NOMO-1 treated with DMSO at 0.1 percent for 48 hours (cell line): ENCODE measurements around the gene SNX25.
"Not testable (repeated sequence)": the region's sequence is repeated elsewhere in the genome, so short reads cannot be mapped to it uniquely, and the experiment has no call there.

Source experiments
- DNase-seq: peaks from one replicate; lab custom pipeline; 2025; ENCODE audit not compliant: unreplicated experiment; lab: John Stamatoyannopoulos, UW

Gene SNX25

GRCh38 chr4:185204238-185204910 lies 5.0 kb upstream of the SNX25 start:
- no peak for DNase-seq

DNA sequence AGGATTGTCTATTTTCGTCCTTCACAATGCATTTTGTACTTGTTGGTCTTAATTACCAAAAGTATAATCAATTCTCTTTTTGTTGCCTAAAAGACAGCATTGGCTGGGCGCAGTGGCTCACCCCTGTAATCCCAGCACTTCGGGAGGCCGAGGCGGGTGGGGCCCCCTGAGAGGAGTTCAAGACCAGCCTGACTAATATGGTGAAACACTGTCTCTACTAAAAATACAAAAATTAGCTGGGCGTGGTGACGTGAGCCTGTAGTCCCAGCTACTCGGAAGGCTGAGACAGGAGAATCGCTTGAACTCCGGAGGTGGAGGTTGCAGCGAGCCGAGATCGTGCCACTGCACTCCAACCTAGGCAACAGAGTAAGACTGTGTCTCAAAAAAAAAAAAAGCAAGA lies 4.3 kb upstream of the SNX25 start:
- not testable (repeated sequence) for DNase-seq

DNA sequence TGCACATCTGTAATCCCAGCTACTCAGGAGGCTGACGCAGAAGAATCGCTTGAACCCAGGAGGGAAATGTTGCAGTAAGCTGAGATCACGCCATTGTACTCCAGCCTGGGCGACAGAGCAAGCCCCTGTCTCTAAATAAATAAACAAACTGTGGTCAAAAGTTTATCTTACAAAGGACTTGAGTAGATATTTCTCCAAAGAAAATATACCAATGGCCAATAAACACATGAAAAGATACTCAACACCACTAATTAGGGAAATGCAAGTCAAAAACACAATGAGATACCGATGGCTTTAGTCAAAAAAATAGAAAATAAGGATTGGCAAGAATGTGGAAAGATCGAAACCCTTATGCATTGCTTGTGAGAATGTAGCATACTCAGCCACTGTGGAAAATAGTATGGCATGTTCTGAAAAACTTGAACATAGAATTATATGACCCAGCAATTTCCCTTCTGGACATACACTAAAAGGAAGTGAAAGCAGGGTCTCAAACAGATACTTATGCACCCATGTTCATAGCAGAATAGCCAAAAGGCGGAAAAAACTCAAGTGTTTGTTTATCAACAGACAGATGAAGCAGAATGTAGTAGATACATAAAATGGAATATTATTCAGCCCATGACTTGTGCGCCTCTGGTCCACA lies 3.6 kb upstream of the SNX25 start:
- peak; percentile 74 for DNase-seq

- no peak for DNase-seq
Observed at GRCh38 chr4:185207466-185207865, 1.9 kb upstream of the SNX25 start.

- DNase-seq, result not testable (repeated sequence)
Observed at GRCh38 chr4:185209852-185210101, 379 bp downstream of the SNX25 start.

GRCh38 chr4:185210102-185210981 lies 944 bp downstream of the SNX25 start:
- no peak for DNase-seq

GRCh38 chr4:185211035-185211434 lies 1.6 kb downstream of the SNX25 start:
- DNase-seq, result no peak

DNA sequence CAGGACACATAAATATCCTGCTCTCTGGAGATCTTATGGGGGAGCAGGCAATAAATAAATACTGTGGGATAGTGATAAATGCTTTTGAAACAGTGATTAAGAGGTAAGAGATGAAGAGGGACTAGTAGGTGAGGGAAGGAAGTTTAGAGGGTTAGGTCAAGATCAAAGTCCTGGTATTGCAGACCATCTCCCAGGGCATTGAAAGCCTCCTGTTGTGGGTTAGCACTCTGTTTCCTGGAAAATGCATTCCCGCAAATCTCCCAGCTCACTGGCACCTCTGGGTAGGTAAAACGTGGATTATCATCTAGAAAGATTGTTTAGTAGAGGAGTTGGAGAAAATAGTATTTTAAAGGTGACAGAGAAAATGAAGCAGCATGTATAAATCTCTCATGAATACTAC lies 2.2 kb downstream of the SNX25 start:
- no peak for DNase-seq

DNA sequence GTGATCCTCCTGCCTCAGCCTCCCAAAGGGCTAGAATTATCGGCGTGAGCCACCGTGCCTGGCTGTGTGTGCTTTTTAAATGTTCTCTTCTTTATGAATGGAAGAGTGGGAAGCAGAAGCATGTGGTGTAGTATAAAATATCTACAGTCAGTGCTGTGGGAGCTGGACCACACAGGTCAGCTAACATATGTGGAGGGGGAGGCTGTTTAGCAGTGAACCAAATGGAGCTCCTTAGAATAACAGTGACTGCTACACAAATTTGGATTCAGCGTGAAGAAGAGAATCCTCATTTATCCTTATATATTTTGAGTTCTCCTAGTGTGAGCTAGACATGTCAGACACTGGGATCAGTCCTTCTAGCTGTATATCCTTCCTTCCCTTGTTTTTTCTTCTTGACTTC lies 3.2 kb downstream of the SNX25 start:
- no peak for DNase-seq

- peak; percentile 53 for DNase-seq
Observed at GRCh38 chr4:185213877-185214276, 4.5 kb downstream of the SNX25 start.

- DNase-seq, result no peak
Observed at GRCh38 chr4:185215261-185215660, 5.9 kb downstream of the SNX25 start.

DNA sequence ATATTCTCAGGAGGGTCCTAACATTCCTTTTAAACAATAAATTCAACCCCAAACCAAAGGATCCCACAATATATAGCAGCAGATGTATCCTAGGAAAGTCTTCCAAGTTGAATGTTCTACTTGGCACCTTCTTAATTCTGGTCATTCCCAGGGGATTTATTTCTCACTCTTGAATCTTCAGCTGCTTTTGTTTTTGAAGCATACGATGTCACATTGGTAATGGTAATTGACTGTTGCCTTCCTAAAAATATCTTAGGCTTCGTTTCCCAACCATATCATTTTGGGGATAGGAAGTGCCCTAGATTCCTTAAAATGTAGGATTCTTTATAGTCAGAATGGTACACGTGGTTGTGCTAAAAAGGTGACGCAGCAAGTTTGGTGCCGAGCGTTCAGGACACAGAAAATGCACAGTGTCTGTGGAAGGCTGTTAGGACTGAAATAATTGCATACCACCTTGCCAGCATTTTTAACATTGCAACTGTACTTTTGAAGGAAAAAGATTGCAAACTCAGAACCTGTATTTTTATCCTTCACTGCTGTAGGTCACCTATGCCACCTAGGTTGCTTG lies 8.1 kb downstream of the SNX25 start:
- DNase-seq, result no peak

- no peak for DNase-seq
Observed at GRCh38 chr4:185218312-185218711, 8.9 kb downstream of the SNX25 start.

GRCh38 chr4:185219551-185220344 lies 10.3 kb downstream of the SNX25 start:
- peak; percentile 59 for DNase-seq

DNA sequence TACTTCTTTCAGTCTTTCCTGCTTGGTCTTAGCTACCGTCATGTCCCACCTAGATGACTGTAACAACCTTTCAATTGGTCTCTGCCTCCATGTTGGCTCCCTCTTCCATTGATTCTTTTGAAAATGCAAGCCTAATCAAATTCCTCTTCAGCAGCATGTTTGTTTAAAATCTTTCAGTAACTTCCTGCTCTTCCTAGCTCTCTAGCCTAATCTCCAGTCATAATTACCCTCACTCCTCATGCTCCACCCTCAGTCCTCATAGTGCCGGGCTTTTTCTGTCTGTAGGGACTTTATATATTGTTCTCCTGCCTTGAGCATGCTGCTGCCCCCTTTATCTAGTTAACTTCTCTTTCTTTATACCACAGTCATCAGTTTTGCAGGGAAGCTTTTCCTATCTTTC lies 12.1 kb downstream of the SNX25 start:
- DNase-seq, result no peak

DNA sequence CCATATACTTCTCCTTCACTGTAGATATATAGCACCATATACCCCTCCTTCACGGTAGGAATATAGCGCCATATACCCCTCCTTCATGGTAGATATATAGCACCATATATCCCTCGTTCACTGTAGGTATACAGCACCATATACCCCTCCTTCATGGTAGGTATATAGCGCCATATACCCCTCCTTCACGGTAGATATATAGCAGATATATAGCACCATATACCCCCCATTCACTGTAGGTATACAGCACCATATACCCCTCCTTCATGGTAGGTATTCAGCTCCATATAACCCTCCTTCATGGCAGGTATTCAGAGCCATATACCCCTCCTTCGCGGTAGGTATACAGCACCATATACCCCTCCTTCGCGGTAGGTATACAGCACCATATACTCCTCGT lies 12.5 kb downstream of the SNX25 start:
- no peak for DNase-seq

DNA sequence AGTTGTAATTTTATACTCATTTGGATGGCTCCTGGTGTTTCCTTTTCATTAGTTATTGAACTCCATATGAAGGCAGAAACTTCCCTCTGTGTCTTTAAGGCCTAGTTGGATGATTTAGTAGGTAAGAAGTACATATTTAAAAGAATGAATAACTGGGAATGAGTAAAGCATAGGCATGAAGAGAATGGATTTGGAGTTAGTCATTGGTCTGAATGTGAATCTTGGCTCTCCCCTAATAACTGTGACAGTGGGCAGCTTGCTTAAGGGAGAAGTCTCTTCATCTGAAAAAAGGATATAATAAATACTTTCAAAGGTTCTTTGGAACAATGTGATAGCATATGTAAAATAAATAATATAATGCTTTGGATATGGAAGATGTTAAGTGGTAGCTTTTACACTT lies 13.2 kb downstream of the SNX25 start:
- no peak for DNase-seq

DNA sequence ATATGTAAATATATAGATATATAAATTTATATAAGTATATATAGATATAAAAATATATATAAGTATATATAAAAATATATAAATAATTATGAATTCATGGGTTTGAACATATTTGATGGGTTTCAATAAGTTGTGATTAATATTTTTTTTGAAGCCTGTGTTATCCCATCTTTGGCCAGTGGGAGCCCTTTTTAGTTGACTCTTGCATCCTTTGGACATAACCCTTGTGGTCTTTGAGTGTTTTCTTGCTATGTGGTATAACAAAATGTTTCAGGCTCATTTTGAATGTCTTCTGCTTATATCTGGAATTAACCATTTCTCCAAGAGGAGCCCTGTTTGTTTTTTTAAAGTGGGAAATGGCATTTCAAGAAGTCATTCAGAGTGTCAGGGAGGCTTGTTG lies 15.2 kb downstream of the SNX25 start:
- DNase-seq, result no peak

GRCh38 chr4:185225940-185226339 lies 16.5 kb downstream of the SNX25 start:
- no peak for DNase-seq

DNA sequence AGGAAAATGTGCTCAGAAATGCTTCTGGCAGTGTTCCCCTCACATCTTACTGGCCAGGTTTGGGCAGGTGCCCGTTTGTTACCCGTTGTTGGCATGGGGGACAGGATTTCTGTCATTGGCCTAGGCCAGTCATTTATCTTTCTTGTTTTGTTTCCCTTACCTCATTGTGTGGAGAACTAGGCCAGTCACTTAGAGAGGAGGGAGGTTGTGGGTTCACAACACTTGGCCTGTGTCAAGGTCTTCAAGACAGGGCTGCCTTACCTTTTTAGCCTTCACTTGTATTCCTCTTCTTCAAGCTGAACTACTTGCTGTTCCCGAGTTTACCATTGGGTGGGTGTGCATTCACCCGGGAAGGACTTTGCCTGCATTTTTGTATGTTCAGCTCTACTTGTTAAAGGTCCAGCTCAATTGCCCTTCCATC lies 17.7 kb downstream of the SNX25 start:
- no peak for DNase-seq

GRCh38 chr4:185227713-185228278 lies 18.4 kb downstream of the SNX25 start:
- DNase-seq, result no peak
